KG1 (cell line): ENCODE measurements around the gene CDHR4.
"Not testable (repeated sequence)": the region's sequence is repeated elsewhere in the genome, so short reads cannot be mapped to it uniquely, and the experiment has no call there.

Source experiments
- DNase-seq: peaks from one replicate; lab custom pipeline; 2025; lab: John Stamatoyannopoulos, UW

CDHR4 gene

GRCh38 chr3:49780080-49780974, 19.3 kb downstream of the CDHR4 start:
- no peak for DNase-seq

- no peak for DNase-seq
Measured at GRCh38 chr3:49779358-49780079, 20.2 kb downstream of the CDHR4 start.

- DNase-seq, result not testable (repeated sequence)
Measured at GRCh38 chr3:49776101-49776500, 23.6 kb downstream of the CDHR4 start.

GRCh38 chr3:49775538-49775937, 24.1 kb downstream of the CDHR4 start:
- DNase-seq, result no peak

- no peak for DNase-seq
Measured at GRCh38 chr3:49772703-49773102, 27.0 kb downstream of the CDHR4 start.

GRCh38 chr3:49771340-49771938, 28.2 kb downstream of the CDHR4 start:
- DNase-seq, result no peak

GRCh38 chr3:49769926-49770325, 29.7 kb downstream of the CDHR4 start:
- DNase-seq, result no peak

- no peak for DNase-seq
Measured at GRCh38 chr3:49769286-49769915, 30.3 kb downstream of the CDHR4 start.

- DNase-seq, result no peak
Measured at GRCh38 chr3:49763981-49764380, 35.7 kb downstream of the CDHR4 start.

GRCh38 chr3:49761661-49762060, 38.0 kb downstream of the CDHR4 start:
- no peak for DNase-seq

- no peak for DNase-seq
Measured at GRCh38 chr3:49759226-49759625, 40.4 kb downstream of the CDHR4 start.

GRCh38 chr3:49757197-49757596, 42.5 kb downstream of the CDHR4 start:
- DNase-seq, result no peak

GRCh38 chr3:49756036-49756435, 43.6 kb downstream of the CDHR4 start:
- no peak for DNase-seq

GRCh38 chr3:49754536-49754935, 45.1 kb downstream of the CDHR4 start:
- no peak for DNase-seq

GRCh38 chr3:49751501-49751900, 48.2 kb downstream of the CDHR4 start:
- no peak for DNase-seq

- DNase-seq, result no peak
Measured at GRCh38 chr3:49750056-49750455, 49.6 kb downstream of the CDHR4 start.

GRCh38 chr3:49748874-49749273, 50.8 kb downstream of the CDHR4 start:
- not testable (repeated sequence) for DNase-seq

- no peak for DNase-seq
Measured at GRCh38 chr3:49747792-49748480, 51.7 kb downstream of the CDHR4 start.

GRCh38 chr3:49745986-49746385, 53.7 kb downstream of the CDHR4 start:
- no peak for DNase-seq
